GM12891 (cell line): Measurements from ENCODE around the gene SNRNP35.

ENCODE experiments used
- PAX5 ChIP-seq: IDR thresholded peaks from 2 replicates; pipeline ENCODE4 v1.6.1; 2011; ENCODE audit warnings: low read length, moderate library complexity, mild to moderate bottlenecking; ENCODE audit not compliant: insufficient read depth, severe bottlenecking
- POLR2A ChIP-seq: IDR thresholded peaks from 2 replicates; pipeline ENCODE4 v1.6.1; 2011; ENCODE audit warnings: low read depth, low read length, control low read depth
- POLR2AphosphoS5 ChIP-seq: IDR thresholded peaks from 2 replicates; pipeline ENCODE4 v1.6.1; 2011; ENCODE audit warnings: low read depth, low read length, control low read depth
- POU2F2 ChIP-seq: IDR thresholded peaks from 2 replicates; pipeline ENCODE4 v1.6.1; 2011; ENCODE audit warnings: low read depth, mild to moderate bottlenecking, control low read depth, low read length, moderate library complexity
- SPI1 ChIP-seq: IDR thresholded peaks from 2 replicates; pipeline ENCODE4 v1.6.1; 2011; ENCODE audit warnings: low read depth, low read length, control low read depth
- TAF1 ChIP-seq: IDR thresholded peaks from 2 replicates; pipeline ENCODE4 v1.6.1; 2011; ENCODE audit warnings: low read depth, low read length, control low read depth

DNA sequence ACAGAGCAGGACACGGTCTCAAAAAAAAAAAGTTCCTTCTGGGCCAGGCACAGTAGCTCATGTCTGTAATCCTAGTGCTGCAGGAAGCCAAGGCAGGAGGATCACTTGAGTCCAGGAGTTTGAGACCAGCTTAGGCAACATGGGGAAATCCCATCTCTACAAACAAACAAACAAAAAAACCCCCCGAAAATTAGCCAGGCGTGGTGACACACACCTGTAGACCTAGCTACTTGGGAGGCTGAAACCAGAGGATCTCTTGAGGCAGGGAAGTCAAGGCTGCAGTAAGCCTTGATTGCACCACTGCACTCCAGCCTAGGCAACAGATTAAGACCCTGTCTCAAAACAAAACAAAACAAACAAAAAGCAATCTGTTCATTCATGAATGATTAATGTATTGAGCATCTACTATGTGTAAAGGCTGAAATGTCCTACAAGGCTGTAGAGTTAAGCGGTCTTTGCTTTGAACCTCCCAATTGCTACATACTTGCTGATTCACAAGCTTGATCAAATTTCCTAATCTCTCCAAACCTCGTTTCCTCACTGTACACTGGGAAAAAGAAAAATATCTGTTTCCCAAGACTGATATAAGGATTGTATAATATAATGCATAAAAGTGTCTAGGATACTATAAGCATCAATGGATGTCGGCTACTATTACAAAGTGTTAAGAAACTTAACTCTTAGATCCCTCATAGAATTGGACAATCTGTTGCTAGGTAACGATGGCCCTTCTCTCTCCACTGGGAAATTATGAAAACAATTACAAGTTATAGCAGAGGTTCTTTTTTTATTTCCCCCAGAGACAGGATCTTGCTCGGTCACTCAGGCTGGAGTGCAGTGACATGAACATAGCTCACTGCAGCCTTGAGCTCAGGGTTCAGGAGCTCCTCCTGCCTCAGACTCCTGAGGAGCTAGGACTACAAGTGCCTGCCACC, 13.6 kb upstream of the SNRNP35 start:
- TF ChIP-seq POLR2AphosphoS5 = no peak
- no peak for TF ChIP-seq TAF1
- no peak for TF ChIP-seq POLR2A
- no peak for TF ChIP-seq SPI1
- TF ChIP-seq POU2F2 = no peak
- TF ChIP-seq PAX5 = no peak
